Smooth muscle cell (in vitro differentiated cells): Measurements from ENCODE around the gene MRPL49. TPM values are rescaled to one million over a fixed set of nuclear protein-coding genes. Genes with fewer than 3 reads are reported as not detected.
A peak's percentile ranks its signal among the peaks of the same experiment; 100 is the strongest.

Source experiments
- DNase-seq: peaks from one replicate; lab custom pipeline; 2025; ENCODE audit not compliant: unreplicated experiment; lab: John Stamatoyannopoulos, UW
- H2AFZ ChIP-seq: fragments of 200-600 bp; sonication (generic); 2 replicates; pipeline ENCODE4 v1.6.0; 2016; ENCODE audit warnings: antibody characterized with exemption, low read depth, mild to moderate bottlenecking
- H3F3A ChIP-seq: fragments of 200-600 bp; sonication (generic); 2 replicates; pipeline ENCODE4 v1.6.0; 2017; ENCODE audit warnings: antibody characterized with exemption, low read depth
- H3K27ac ChIP-seq: fragments of 200-600 bp; sonication (generic); 2 replicates; pipeline ENCODE4 v1.5.1; 2016; ENCODE audit warnings: low read depth, mild to moderate bottlenecking
- H3K27me3 ChIP-seq: fragments of 200-600 bp; sonication (generic); 2 replicates; pipeline ENCODE4 v1.6.1; 2016; ENCODE audit warnings: low read depth, mild to moderate bottlenecking
- H3K36me3 ChIP-seq: fragments of 200-600 bp; sonication (generic); 2 replicates; pipeline ENCODE4 v1.5.1; 2016; ENCODE audit warnings: low read depth
- H3K4me1 ChIP-seq: fragments of 200-600 bp; sonication (generic); 2 replicates; pipeline ENCODE4 v1.5.1; 2016; ENCODE audit warnings: low read depth
- H3K4me2 ChIP-seq: fragments of 200-600 bp; sonication (generic); 2 replicates; pipeline ENCODE4 v1.6.0; 2016; ENCODE audit warnings: mild to moderate bottlenecking
- H3K4me3 ChIP-seq: fragments of 200-600 bp; sonication (generic); 2 replicates; pipeline ENCODE4 v1.5.1; 2016; ENCODE audit warnings: mild to moderate bottlenecking
- H3K79me2 ChIP-seq: fragments of 200-600 bp; sonication (generic); 2 replicates; pipeline ENCODE4 v1.6.0; 2016; ENCODE audit warnings: low read depth, mild to moderate bottlenecking
- H3K9ac ChIP-seq: fragments of 200-600 bp; sonication (generic); 2 replicates; pipeline ENCODE4 v1.6.0; 2016; ENCODE audit warnings: low read depth
- H3K9me3 ChIP-seq: fragments of 200-600 bp; sonication (generic); replicated peaks from 2 replicates; pipeline ENCODE4 v1.5.1; 2016; ENCODE audit warnings: low read depth
- H4K20me1 ChIP-seq: fragments of 200-600 bp; sonication (generic); 2 replicates; pipeline ENCODE4 v1.6.0; 2016; ENCODE audit warnings: low read depth
- WGBS: methylation state at CpG from one replicate; pipeline ENCODE4 v1.1.7; 2016; ENCODE audit warnings: low lambda C conversion rate; 5-methylcytosine and 5-hydroxymethylcytosine counted together
- polyA plus RNA-seq: library from polyadenylated mRNA; unstranded; fragments of >200 nt; fragmentation: Nextera tagmentation; extraction: Ambion mirVana; gene quantifications from 2 replicates; pipeline ENCODE4 v1.2.1, GENCODE V29; 2016
- total RNA-seq: library from RNA; depleted of rRNA; stranded (reverse); fragments of >200 nt; gene quantifications from 2 replicates; pipeline ENCODE4 v1.2.3, GENCODE V29; 2014
- TF ChIP-seq, protein P1 (sequence below): fragments of 200-600 bp; sonication (generic); IDR thresholded peaks from 2 replicates; pipeline ENCODE4 v1.5.1; 2017; ENCODE audit warnings: borderline replicate concordance, mild to moderate bottlenecking, antibody characterized with exemption; ENCODE audit not compliant: insufficient read depth, poor library complexity, severe bottlenecking

The MRPL49 gene
- total and polyA plus RNA-seq, 2 experiments from 2014 or later = 43.0 to 55.4 TPM

DNA sequence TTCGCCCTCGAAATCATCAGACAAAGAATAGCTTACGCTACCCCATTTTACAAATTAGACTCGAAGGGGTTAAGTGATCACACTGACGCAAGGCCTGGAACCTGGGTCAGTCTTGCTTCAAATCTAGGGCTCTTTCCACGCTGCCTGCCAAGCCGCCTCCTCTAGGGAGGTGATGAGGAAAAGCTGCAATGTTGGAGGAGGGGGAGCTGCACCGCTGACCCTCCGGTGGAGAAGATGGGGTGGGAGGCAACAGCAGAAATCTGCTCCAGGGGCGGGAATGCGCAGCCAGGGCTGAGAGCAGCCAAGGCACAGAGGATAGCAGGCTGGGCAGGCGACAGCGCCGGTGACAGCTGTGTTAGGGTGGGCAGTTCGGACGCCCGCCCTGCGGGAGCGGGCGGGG, 11.6 kb downstream of the MRPL49 start:
- H3K4me1 ChIP-seq = peaks cover 5% of the 10 kb centered on the region
- H3K9me3 ChIP-seq = no peaks in the 10 kb centered on the region
- WGBS = 4% methylated on average over 20 of the region's 20 CpGs
- peaks cover 7% of the 10 kb centered on the region for H3F3A ChIP-seq
- TF ChIP-seq, protein P1, sequence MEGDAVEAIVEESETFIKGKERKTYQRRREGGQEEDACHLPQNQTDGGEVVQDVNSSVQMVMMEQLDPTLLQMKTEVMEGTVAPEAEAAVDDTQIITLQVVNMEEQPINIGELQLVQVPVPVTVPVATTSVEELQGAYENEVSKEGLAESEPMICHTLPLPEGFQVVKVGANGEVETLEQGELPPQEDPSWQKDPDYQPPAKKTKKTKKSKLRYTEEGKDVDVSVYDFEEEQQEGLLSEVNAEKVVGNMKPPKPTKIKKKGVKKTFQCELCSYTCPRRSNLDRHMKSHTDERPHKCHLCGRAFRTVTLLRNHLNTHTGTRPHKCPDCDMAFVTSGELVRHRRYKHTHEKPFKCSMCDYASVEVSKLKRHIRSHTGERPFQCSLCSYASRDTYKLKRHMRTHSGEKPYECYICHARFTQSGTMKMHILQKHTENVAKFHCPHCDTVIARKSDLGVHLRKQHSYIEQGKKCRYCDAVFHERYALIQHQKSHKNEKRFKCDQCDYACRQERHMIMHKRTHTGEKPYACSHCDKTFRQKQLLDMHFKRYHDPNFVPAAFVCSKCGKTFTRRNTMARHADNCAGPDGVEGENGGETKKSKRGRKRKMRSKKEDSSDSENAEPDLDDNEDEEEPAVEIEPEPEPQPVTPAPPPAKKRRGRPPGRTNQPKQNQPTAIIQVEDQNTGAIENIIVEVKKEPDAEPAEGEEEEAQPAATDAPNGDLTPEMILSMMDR = no peak
- H3K9ac ChIP-seq = peak overlapping the region; percentile 93
- H2AFZ ChIP-seq = no peak overlapping the region
- DNase-seq = no peak
- peak overlapping the region; percentile 65 for H3K4me3 ChIP-seq
- H3K79me2 ChIP-seq = peaks cover 18% of the 10 kb centered on the region
- H3K36me3 ChIP-seq = no peaks in the 10 kb centered on the region
- H3K27ac ChIP-seq = peak overlapping the region; percentile 93
- H3K4me2 ChIP-seq = peak overlapping the region; percentile 83
- peaks cover 30% of the 10 kb centered on the region for H4K20me1 ChIP-seq
- no peaks in the 10 kb centered on the region for H3K27me3 ChIP-seq

DNA sequence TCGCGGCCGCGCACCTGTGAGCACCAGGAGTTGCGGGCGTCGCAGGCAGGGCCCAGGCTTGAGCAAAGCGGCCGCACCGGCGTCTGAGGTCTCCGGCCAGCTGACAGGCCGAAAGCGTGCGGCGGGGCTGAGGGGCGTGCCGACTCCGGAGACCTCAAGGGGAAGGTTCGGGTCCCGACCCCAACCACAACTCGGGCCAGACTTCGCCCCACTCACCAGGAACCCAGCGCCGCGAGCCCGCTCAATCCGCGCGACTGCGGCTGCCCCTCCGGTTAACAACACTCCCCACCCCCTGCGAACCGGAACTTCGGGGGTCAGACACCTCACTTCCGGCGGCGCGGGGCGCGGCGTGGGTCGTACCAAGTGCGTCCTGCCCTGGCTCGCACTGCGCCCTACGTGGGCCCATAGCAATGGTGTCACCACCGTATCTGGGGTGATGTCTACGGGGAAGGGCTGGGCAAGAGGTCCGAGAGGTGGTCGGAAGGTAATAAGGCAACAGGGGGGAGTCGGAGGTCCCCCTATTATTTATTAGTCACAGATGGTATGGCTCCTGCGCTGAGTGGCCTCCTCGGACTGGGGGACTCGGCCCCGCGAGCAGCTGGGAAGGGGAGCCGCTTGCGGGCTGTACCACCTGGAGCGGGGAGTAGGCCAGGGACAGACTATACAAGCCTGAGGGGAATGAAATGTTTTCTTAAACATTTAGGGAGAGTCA, 12.3 kb downstream of the MRPL49 start, which contains the start of gene SYVN1:
TSS of gene SYVN1 (minus strand) at position 280 of the 712 bp plus-strand sequence. CDS start 918 bp downstream, outside the sequence.
- WGBS = 1% methylated on average over 55 of the region's 60 CpGs

DNA sequence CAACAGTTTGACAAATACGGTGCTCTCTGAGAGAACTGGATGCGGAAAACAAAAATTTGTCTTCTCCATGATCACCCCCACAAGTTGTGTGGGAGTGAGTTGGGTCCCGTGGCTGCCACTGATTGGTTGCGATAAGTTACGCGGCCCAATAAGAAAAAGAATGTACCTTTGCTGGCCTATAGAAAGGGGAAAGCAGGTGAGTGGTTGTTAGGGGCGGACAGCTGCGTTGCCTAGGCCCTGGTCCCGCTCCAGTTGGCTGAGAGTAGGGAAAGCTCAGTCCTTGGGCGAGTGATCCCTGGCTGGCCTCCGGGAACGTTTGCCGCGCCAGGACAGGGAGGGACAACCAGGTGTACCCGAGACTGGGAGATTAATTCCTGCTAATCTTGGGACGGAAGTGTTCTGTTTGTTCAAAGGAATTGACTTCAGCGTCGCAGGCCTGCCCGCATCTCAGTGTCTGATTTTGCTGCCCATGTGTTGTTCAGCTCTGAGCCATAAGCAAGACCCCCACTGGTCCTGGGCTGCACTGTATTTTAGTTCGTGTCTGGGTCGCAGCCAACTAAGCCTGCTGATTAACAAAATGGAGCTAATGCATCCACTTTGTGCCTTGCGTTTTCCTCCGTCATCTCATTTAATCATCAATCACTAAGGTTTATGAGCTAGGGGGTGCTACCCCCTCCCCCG, 13.0 kb downstream of the MRPL49 start:
- TF ChIP-seq, protein P1 = no peak
- H3K4me1 ChIP-seq = peaks cover 5% of the 10 kb centered on the region

More for the DNA sequence above, 12.3 kb downstream of the MRPL49 start, which contains the start of gene SYVN1:
- peak within 1 kb of the TSS; percentile 93 for H3K9ac ChIP-seq
- H3K27ac ChIP-seq = peak within 1 kb of the TSS; percentile 93
- H3K79me2 ChIP-seq = peaks cover 18% of the 10 kb centered on the region
- peak within 1 kb of the TSS; percentile 65 for H3K4me3 ChIP-seq
- DNase-seq = peak; percentile 66
- H3K4me1 ChIP-seq = peaks cover 5% of the 10 kb centered on the region
- peak within 1 kb of the TSS; percentile 12 for H2AFZ ChIP-seq
- TF ChIP-seq, protein P1 = no peak
- H3F3A ChIP-seq = peaks cover under 1% of the 10 kb centered on the region
- H3K36me3 ChIP-seq = no peaks in the 10 kb centered on the region
- H3K9me3 ChIP-seq = no peaks in the 10 kb centered on the region
- no peaks in the 10 kb centered on the region for H3K27me3 ChIP-seq
- peak within 1 kb of the TSS; percentile 83 for H3K4me2 ChIP-seq
- H4K20me1 ChIP-seq = peaks cover 26% of the 10 kb centered on the region

More for the DNA sequence above, 13.0 kb downstream of the MRPL49 start:
- peak overlapping the region; percentile 12 for H2AFZ ChIP-seq
- no peaks in the 10 kb centered on the region for H3K9me3 ChIP-seq
- 7% methylated on average over 24 of the region's 24 CpGs for WGBS
- peak overlapping the region; percentile 93 for H3K9ac ChIP-seq
- H3K27ac ChIP-seq = peak overlapping the region; percentile 93
- DNase-seq = no peak
- H3K79me2 ChIP-seq = peaks cover 18% of the 10 kb centered on the region
- H3F3A ChIP-seq = no peaks in the 10 kb centered on the region
- peak overlapping the region; percentile 65 for H3K4me3 ChIP-seq
- peak overlapping the region; percentile 83 for H3K4me2 ChIP-seq
- H3K27me3 ChIP-seq = peaks cover 4% of the 10 kb centered on the region
- peaks cover 26% of the 10 kb centered on the region for H4K20me1 ChIP-seq
- no peaks in the 10 kb centered on the region for H3K36me3 ChIP-seq
